Stimulated activated CD8-positive, alpha-beta memory T cell treated with anti-CD3 and anti-CD28 coated beads, Interleukin-2, amount 100 ng/mL, for 48 hours (primary cell): ENCODE measurements around the gene LRRC37B.
"Not testable (repeated sequence)": the region's sequence is repeated elsewhere in the genome, so short reads cannot be mapped to it uniquely, and the experiment has no call there.

Experiments used
- DNase-seq, 2 donors: peaks; one replicate each; pipeline ENCODE4 v3.0.0-alpha.2; 2020; ENCODE audit warnings: low read depth in 2 of 2

Gene LRRC37B

DNA sequence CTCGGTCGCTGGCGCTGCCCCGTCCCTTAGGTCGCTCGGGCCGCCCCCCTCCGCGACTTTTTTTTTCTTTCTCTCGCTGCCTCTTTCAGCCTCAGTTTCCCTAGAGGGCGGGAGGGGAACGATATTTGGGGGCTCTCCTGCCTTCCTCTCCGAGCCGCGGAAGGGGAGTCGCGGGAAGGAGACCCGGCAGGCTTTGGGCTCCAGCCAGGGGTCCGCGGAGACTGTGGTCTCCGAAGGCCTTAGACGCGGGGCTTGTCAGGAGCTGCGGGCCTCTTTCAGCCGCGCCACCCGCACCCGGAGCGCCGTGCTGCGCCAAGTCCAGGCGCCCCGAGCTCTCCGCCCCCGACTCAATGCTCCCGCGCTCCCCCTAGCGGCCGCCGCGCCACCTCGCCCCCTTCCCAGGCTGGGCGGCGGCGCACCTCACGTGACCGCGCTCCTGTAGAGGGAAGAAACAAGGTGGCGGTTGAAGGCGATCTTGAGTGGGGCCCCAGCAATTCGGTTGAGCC is at the start of gene LRRC37B:
Gene LRRC37B (plus strand): TSS at position 427 of the 506 bp plus-strand sequence. CDS start 14,010 bp downstream, outside the sequence.
- DNase-seq: peak; percentile 80 to 84

GRCh38 chr17:31964131-31964530 is 43.1 kb upstream of the LRRC37B start:
- not testable (repeated sequence) for DNase-seq

DNA sequence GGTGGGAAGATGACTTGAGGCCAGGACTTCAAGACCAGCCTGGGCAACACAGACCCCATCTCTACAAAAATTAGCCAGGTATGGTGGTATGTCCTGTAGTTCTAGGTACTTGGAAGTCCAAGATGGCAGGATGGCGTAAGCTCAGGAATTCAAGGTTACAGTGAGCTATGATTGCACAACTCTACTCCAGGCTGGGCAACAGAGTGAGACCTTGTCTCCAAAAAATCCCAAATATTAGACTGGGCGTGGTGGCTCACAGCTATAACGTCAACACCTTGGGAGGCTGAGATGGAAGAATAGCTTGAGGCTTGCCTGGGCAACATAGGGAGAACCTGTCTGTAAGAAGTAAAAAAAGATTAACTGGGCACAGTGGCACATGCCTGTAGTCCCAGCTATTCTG is 39.5 kb upstream of the LRRC37B start:
- DNase-seq: no peak

GRCh38 chr17:31970416-31970815 is 36.8 kb upstream of the LRRC37B start:
- not testable (repeated sequence) for DNase-seq

DNA sequence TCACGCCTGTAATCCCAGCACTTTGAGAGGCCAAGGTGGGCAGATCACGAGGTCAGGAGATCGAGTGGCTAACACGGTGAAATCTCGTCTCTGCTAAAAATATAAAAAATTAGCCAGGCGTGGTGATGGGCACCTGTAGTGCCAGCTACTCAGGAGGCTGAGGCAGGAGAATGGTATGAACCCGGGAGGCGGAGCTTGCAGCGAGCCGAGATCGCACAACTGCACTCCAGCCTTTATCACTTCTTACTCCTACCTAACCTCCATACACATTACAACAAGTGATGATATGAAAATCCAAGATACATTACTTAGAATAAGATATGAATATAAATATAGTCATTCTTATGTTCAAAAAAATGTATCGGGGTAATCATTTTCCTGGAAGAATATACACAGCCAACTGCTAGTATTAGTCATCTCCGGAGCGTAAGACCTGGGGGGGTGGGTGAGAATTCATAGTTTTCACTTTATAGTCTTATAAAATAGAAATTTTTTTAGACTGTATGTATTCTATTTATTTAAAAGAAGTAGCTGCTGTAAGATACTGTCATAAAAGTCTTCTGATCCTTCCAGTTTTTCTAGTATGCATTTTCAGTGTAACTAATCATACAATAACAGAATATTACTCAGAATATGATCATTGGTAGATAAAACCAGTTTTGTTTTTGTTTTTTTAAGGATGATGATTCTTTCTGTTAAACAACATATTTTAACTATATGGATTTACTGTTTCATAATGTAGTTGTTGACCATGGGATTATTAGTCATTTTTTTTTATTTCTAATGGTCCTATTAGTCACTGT is 32.7 kb upstream of the LRRC37B start:
- not testable (repeated sequence) for DNase-seq

GRCh38 chr17:31975391-31975790 is 31.8 kb upstream of the LRRC37B start:
- not testable (repeated sequence) for DNase-seq

- DNase-seq: not testable (repeated sequence)
Observed at GRCh38 chr17:31991821-31992220, 15.4 kb upstream of the LRRC37B start.

DNA sequence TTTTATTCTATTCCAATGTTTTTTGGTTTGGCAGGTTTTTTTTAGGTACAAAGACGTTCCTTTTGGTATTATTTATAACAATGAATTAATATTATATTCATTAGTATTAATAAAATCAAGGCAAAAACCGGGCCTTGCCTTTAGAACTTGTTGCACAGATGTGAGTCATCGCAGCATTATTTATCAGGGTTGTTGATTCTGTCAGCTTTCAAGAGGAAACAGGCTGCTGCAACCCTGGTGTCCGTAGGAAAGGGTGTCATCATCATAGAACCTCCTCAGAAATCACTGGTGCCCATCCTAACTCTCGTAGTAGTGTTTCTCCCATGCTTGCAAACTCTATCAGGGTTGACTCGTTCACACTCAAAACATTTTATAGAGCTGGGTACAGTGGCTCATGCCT is 10.2 kb upstream of the LRRC37B start:
- DNase-seq: no peak

GRCh38 chr17:32007463-32008298 is 498 bp downstream of the LRRC37B start:
- peak; percentile 9 to 27 for DNase-seq

GRCh38 chr17:32009262-32009542 is 2.0 kb downstream of the LRRC37B start:
- no peak for DNase-seq

GRCh38 chr17:32010114-32010513 is 2.9 kb downstream of the LRRC37B start:
- no peak for DNase-seq

DNA sequence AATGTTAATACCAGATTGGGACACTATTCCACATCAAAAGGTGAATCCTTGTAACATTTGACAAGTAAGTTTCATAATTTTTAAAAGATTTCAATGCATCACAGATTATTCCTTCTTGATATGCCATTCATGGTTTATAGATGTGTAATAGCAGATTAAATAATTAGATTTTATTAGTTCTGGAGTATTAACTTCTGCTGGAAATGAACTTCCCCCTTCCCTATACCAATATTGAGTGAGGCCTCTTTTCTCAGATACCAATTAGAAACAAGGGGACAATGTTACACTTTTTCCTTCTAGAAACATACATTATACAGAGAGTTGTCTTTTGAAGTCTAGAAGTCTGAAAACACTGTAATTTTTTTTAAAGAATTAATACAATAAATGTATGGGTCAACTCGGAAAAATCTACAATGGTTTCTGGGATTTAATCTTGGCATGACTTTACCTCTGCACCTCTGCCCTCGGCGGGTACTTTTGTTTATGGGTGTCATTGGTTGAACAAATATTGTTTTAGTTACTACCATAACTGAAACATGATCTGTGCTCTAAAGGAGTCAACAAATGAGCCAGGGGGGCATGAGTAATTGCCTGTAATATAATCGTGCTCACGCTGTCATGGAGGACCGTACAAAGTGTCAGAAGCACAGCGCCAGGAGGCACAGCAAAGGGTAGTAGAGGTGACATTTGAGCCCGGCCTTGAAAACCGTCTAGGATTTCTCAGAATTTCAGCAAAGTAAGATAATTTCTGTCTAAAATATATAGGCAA is 8.2 kb downstream of the LRRC37B start:
- DNase-seq: no peak

DNA sequence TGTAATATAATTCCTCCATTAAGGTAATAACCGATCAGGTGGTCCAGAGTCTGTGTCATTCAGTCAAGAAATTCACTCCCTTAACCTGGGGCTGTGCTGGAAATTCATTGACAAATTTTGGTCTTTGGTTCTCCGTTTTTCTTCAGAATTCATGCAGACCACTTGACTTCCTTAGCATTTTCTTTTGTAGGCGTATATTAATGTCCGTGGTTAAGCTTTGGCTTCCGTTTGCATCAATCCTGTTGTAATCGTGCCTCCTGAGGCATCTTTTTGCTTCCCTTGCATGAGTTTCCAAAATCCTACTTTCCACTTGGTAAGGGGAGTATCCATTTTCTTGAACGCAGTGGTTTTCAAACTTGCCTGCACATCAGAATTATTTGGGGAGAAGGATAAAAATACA is 9.0 kb downstream of the LRRC37B start:
- no peak for DNase-seq

DNA sequence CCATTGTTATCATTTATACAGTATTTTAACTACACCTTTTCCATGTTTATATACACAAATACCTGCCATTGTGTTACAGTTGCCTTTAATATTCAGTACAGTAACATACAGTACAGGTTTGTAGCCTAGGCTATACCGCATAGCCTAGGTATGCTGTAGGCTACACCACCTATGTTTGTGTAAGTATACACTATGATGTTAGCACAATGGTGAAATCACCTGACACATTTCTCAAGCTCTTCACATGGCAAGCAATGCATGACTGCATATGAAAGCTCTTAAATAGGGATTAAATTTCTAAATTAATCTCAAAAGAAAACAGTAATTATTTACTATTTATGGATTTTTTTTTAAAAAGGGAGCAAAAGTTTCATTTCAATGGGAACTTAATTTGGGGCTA is 12.0 kb downstream of the LRRC37B start:
- no peak for DNase-seq

- DNase-seq: no peak
Observed at GRCh38 chr17:32020943-32021614, 13.9 kb downstream of the LRRC37B start.

GRCh38 chr17:32021615-32021955 is 14.4 kb downstream of the LRRC37B start:
- no peak for DNase-seq

DNA sequence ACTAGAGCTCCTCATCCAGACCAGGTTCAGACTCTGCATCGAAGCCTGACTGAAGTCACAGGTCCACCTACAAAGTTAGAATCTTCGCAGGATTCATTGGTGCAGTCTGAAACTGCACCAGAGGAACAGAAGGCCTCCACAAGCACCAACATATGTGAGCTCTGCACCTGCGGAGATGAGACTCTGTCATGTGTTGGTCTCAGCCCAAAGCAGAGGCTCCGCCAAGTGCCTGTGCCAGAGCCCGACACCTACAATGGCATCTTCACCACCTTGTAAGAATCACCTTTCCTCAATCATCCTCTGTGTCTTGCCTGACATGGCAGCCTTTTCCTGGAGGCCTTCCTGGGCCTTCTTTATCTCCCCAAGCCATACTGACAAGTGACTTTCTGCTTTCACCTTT is 15.4 kb downstream of the LRRC37B start:
- DNase-seq: not testable (repeated sequence)

DNA sequence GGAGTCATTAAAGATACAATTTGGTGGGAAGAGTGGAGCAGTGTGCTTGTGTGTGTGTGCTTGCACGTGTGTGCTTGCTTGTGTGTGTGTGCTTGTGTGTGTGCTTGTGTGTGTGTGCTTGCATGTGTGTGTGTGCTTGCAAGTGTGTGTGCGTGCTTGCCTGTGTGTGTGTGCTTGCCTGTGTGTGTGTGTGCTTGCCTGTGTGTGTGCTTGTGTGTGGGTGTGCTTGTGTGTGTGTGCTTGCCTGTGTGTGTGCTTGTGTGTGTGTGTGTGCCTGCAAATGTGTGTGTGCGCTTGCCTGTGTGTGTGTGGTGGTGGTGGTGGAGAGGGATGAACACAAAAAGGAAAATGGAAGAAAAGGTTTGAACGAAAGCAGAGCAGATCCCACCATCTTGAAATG is 20.1 kb downstream of the LRRC37B start:
- not testable (repeated sequence) for DNase-seq

DNA sequence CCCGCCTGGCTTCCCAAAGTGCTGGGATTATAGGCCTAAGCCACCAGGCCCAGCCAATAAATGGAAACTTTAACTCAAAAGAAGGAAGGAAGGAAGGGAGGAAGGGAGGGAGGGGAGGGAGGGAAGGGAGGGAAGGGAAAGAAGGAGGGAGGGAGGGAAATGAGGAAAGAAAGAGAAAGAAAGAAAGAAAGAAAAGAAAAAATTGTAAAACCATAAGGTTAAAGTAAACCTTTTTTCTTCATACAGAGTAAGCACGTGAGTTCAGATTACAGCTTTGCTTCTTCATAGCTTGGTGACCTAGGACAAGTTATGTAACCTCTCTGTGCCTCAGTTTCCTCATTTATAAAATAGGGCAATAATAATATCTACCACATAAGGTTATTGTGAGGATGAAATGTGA is 26.0 kb downstream of the LRRC37B start:
- DNase-seq: no peak

GRCh38 chr17:32033812-32034211 is 26.6 kb downstream of the LRRC37B start:
- not testable (repeated sequence) for DNase-seq

DNA sequence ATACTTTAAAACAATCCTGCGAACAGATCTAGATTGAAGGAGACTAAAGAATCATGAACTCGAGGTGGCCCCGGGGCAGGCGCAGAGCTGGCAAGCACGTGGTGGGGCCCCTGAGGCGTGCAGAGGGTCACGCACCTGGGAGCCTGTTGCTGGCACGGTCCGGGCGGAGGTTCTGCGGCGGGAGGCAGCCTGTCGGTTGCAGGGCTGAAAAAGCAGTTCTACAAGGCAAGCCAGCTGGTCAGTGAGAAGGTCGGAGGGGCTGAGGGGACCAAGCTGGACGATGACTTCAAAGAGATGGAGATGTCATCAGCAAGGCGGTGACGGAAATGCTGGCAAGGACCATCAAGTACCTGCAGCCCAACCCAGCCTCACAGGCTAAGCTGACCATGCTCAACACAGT is 33.1 kb downstream of the LRRC37B start:
- not testable (repeated sequence) for DNase-seq
